Stimulated activated CD8-positive, alpha-beta memory T cell treated with anti-CD3 and anti-CD28 coated beads, Interleukin-7, amount 100 ng/mL, for 4 hours (primary cell): ENCODE data around the gene RGS1.
A peak's percentile ranks its signal among the peaks of the same experiment; 100 is the strongest.

Experiments
- DNase-seq, 2 donors: peaks; one replicate each; pipeline ENCODE4 v3.0.0-alpha.2; 2020; ENCODE audit warnings: low read depth in 2 of 2

Gene RGS1

DNA sequence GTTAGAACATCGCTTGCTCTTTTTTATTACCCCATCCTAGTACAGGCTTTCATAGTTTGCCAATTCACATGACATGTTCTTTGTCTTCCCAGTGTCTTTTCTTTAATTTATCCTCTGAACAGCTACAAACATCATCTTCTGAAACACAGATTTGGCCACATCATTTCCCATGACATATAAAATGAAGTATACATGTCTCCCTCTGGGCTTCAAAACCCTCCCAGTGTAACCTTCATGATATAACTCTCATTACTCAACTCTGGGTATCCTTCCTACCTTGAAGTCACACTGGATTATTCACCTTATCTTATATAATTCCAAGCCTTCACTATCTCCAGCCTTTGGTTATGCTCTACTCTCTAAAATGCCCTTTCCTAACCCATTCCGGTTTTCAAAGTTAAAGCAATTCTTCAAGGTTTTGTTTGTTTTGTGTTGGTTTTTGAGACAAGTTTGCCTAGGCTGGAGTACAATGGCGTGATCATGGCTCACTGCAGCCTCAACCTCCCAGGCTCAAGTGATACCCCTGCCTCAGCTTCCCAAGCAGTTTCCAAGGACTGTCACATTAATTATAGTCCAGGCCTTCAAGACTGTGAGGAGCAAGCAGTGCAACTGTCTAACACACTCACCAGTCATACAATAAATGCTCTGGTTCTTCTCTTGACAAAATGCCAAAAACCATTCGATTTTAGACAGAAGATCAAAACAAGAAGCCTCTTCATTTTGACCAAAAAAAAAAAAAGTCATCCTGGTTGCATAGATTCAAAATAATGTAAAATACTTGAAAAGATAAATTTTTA, 5.8 kb downstream of the RGS1 start:
- no peak for DNase-seq

- DNase-seq, result no peak
These were observed 9.3 kb downstream of the RGS1 start for GRCh38 chr1:192584866-192585265.

DNA sequence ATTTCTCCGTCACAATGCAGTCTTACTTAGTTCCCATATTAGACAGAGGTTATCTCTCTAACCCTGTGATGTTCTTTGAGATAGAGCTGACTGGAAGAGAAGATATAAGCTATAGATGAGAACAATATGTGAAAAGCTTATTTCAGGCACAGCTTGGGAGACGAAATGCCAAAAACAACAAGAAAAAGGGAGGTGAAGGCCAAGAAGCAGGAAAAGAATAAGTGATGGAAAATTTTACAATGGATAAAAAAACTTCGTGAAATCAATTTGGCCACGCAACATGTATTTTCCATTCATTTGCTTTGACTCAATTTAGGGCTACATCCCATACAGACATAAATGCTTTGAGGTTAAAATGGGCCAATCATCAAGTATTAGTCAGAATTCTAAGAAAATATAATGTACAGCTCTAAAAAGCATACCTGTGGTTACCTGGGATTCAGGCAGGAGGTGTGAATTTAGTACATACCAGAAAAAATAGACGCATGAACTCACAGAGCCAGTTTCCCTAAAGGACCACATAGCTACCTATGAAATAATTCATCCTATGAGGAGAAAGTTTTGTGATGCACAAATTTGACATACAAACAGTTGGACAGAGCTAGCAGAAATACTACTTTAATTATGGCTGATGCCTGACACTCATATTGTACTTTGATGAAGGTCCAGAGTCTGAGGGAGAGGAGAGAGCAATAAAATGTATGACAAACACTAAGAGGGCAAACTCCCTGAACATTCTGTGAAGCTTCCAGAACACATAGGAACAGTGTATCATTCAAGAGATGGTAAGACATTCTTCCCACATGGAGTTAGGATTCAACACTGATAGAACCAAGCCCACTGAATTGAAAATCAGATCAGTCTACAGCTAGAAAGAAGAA, 12.1 kb downstream of the RGS1 start:
- no peak for DNase-seq

DNA sequence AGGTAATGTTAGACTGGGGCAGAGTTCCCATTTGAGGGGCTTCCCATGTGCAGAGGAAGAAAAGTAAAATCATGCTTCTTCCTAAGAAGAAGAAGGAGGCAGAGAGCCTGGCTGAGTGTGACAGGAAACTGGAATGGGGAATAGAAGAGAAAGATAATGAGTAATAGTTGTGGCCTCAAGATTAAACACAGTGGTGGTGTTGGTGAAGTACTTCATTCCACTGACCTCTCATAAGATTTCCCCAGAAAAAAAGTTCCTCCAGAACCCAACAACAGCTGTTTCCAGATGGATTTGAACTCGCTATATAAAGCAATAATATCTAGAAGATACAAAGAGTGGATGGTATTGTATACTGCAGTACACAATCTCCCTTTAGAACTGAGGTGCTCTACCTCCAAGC, 13.0 kb downstream of the RGS1 start:
- DNase-seq, result no peak

DNA sequence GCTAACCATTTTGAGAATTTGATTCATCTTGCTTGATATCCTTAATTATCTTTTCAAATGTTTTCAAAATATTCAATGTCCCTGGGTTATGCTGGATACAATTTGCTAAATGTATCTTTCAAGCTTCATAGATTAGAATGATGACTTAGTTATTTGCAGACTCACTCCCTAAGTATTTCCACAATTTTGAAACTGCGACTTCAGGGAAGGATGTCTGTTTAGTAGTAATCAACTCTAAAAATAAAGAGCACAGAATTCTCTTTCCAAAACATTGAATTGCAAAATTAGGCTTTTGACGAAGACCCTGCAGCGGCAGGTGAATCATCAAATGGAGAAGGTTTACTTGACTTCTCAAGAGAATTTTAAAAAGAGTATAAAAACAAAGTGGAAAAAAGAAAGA, 14.2 kb downstream of the RGS1 start:
- DNase-seq, result no peak

DNA sequence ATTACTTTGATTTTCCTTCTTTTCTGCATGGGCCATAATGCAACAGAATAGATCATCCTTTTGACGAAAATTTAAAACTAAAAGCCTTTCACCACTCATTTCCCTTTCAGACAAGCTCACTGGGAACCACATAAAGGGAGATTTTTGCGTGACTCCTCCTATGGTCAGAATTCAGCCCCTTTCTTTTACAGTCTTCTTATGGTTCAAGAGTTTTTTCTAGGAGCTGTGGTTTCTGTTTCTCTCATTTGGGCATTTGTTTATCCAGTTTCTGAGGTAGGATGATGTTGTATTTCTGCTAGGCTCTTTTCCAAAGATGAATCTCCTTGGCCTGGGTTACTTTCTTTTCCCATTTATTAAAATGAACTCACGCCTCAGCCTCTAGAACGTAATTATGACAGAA, 16.9 kb downstream of the RGS1 start:
- DNase-seq, result no peak

GRCh38 chr1:192592981-192593708, 17.6 kb downstream of the RGS1 start:
- no peak for DNase-seq

DNA sequence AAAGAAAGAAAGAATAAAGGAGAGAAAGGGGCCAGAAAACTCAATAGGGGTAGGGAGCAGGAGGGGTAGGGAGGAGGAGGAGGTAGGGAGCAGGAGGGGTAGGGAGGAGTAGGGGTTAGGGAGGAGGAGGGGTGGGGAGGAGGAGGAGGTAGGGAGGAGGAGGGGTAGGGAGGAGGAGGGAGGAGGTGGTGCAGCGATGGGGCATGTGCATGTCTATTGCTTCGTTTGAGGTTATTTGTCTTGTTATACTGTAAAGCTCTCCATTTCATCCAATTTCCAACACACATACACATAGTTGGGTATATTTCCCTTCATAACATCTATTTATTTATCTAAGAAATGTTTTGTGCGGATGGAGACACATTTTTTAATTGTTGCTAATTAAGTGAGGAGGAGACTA, 19.7 kb downstream of the RGS1 start:
- no peak for DNase-seq

DNA sequence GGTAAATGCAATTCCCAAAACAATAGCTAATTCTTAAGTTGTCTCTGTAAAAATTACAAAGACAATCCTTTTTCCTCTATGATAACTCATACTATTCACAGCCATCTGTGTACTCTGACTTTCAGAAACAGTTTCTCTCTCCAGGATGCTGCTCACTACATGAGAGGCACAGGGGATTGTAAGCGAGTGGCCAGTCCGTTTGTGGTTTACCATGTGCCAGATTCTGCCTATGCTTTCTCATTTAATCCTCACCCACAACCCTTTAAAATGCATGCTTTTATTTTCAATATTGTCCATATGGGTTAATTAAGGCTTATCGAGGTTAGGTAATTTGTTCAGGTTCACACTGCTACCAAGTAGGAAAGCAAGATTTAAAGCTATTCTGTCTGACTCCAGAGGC, 23.0 kb downstream of the RGS1 start:
- no peak for DNase-seq

DNA sequence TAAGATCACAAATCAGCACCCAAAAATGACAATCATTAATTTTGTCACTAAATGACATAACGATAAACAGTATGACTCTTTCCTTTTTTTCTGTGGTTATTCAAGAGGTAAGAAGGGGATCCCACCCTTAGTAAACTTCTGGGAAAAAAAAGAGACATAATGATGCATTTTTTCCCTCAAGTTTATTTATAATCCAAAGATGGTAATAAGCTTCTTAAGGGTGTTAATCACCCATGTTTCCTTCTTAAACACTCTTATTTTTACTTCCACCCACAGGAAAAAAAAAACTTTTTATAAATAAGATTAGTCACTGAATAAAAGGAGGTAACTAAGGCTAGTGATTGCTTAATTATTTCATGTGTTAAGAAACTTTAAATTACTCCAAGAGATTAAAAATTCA, 24.7 kb downstream of the RGS1 start:
- no peak for DNase-seq

DNA sequence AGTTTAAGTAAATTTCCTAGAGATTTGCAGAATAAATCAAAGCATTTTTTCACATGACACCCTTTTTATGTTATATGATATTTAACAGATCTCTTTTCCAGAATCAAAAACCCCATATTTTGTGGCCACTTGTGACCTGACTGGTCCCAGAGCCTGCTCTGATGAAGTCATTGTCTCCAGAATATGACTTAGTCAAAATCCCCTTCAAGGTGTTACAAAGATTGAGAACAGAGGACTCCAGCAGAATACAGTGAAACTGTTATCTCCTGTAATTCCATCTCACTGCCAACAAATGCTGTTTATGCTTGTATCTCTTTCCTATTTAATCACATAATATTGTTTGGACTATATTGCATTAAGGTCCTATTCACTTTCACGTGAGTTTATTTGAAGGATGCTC, 25.6 kb downstream of the RGS1 start:
- DNase-seq, result no peak

DNA sequence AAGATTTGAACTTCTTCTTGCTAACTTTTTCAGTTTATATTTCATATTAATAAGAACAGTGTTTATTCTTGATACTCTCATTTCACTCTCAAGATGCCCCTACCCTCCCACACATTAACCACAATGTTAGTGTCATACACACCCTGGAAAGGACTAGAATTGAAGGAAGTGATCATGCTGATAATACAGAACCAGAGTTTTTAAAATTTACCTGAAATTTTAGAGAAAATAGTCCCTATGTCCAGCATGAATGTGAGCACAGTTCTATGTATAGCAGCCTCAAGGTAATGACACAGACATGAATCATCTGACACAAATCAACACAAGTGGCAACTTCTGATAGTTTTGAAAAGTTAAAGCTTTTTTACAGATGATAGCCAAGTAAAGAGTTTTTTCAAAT, 26.0 kb downstream of the RGS1 start:
- no peak for DNase-seq

- no peak for DNase-seq
These were observed 27.2 kb downstream of the RGS1 start for GRCh38 chr1:192602757-192603156.

- no peak for DNase-seq
These were observed 27.7 kb downstream of the RGS1 start for GRCh38 chr1:192603218-192603787.

DNA sequence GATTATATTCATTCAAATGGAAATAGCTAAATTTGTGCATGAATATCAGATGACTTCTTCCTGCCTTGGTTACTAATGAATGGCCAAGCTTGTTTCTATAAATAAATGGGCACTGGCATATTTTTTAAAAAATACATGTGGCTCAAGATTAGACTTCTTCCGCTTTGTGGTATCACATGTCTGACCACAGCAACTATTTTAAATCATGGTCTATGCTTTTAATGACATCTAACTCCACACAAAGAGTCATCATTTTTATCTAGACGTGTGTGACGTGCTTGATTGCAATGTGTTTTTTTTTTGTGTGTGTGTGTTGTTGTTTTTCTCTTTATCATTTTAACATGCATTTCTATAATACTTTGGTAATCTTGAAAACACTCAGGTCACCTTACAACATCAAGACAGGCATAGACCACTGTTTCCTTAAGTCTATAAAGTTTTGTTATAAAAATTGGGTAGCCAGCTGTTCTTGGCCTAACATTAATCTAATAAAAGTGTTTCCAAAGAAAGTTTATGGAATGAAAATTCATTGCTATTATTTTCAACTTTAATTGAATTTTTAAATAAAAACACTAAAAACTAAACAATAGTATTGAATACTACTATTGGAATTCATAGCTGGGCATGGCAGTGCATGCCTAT, 29.5 kb downstream of the RGS1 start:
- no peak for DNase-seq

- DNase-seq, result no peak
These were observed 33.1 kb downstream of the RGS1 start for GRCh38 chr1:192608671-192609070.

- peak; percentile 36 to 42 for DNase-seq
These were observed 33.8 kb downstream of the RGS1 start for GRCh38 chr1:192609110-192610079.

GRCh38 chr1:192610112-192610889, 34.7 kb downstream of the RGS1 start:
- no peak for DNase-seq

DNA sequence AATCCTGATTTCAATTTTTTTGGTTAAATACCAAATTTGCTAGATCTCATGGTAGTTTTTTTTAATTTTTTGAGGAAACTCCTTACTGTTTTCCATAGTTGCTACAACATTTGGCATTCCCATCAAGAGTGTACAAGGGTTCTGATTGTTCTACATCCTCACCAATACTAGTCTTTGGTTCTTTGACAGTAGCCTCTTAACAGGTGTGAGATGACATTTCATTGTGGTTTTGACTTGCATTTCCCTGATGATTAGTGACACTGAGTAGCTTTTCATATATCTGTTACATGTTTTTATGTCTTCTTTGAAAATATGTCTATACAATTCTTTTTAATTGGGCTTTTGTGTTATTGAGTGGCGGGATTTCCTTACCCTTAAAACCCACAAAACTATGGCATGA, 39.5 kb downstream of the RGS1 start:
- DNase-seq, result no peak
